ENCODE data around the gene ARHGAP25.

The ARHGAP25 gene

DNA sequence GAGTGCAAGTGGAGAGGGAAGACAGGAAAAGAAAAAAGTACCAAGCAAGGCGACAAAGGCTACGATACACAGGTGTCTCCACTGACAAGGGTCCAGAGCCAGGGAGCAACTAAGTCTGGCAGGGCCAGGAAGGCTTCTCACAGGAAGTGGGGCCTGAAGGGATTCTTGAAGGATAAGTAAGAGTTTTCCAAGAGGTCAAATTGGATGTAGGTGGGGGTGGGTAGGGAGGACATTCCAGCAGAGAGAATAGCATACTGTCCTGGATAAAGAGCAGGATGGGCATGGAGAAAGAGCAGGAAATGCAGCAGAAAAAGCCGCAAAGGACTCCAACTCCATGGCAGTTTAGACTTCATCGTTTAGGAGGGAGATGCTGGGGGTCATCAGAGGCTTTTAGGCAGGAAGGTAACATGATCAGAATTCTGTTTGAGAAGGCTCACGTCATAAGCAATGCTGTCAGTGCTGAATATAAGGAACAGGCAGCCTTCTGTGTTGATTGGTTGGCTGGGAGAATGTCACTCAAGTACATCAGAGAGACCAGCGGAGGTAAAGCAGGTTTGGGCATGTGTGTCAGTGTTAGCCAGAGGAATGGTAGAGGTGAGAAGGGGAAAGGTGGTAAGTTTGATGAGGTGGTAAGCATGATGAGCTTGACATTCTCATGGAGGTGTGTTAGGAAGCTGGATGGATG lies 35.1 kb downstream of the ARHGAP25 start:
- no peak for DNase-seq (ENCODE audit: low read depth, low spot score)
- Histone ChIP-seq H3K27ac (no peak overlapping the region), H3K9ac (ENCODE audit: insufficient read length) (no peak overlapping the region), H3K9me3 (ENCODE audit: low read depth, low read length) (no peaks in the 10 kb centered on the region), H3K4me3 (no peak overlapping the region), H3K36me3 (ENCODE audit: insufficient read depth, low read length) (no peaks in the 10 kb centered on the region)
- no peak for TF ChIP-seq FOXP2 (optimal IDR thresholded peaks at IDR 0.05; ENCODE audit: control extremely low read depth, extremely low read length, insufficient read depth)
- TF ChIP-seq POLR2AphosphoS5 (IDR thresholded peaks at IDR 0.05; ENCODE audit: borderline replicate concordance, low read depth, low read length), result no peak
- no peak for TF ChIP-seq EZH2 (IDR thresholded peaks at IDR 0.05)

DNA sequence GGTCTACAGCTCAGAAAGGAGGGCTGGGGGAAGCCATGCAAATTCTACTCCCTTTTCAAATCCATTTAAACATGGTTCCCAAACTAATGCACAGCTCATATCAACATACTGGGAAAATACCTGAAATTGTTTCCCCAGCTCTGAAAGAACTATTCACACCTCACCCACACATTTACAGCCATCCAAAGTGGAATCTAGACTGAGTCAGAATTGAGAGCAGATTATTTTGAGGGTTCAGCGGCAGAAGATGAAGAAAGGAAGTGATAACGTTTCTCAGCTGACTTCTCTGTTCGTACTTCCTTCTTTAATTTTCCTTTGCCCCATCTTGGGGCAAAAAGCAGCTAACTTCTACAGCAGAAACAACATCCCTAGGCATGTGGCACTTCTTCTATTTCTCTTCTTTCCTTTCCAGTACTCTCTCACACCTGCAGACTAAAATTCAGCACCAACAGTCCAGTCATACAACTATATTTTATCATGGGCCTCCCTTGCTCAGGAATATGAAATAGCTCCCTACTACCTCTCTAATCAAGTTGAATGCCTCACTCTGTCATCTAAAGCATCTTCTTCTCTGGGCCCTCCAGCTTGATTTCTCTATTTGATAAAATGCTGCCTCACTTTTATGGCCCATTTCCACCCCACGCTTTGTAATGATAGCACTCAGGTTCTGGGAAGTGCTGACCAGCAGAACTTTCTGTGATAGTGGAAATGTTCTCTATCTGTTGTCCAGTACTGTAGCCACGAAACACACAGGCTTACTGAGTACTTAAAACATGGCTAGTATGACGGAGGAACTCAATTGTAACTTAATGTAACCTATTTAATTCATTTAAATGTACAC lies 35.9 kb downstream of the ARHGAP25 start:
- Histone ChIP-seq H3K9ac (ENCODE audit: insufficient read length) (no peak overlapping the region), H3K27ac (no peak overlapping the region), H3K36me3 (ENCODE audit: insufficient read depth, low read length) (no peaks in the 10 kb centered on the region), H3K9me3 (ENCODE audit: low read depth, low read length) (no peaks in the 10 kb centered on the region), H3K4me3 (no peak overlapping the region)
- DNase-seq (ENCODE audit: low read depth, low spot score), result no peak
- no peak for TF ChIP-seq POLR2AphosphoS5 (IDR thresholded peaks at IDR 0.05; ENCODE audit: borderline replicate concordance, low read depth, low read length)
- no peak for TF ChIP-seq EZH2 (IDR thresholded peaks at IDR 0.05)
- TF ChIP-seq FOXP2 (optimal IDR thresholded peaks at IDR 0.05; ENCODE audit: control extremely low read depth, extremely low read length, insufficient read depth), result no peak

GRCh38 chr2:68771211-68771751 lies 36.7 kb downstream of the ARHGAP25 start:
- TF ChIP-seq EZH2 (IDR thresholded peaks at IDR 0.05) (no peak), POLR2AphosphoS5 (IDR thresholded peaks at IDR 0.05; ENCODE audit: borderline replicate concordance, low read depth, low read length) (no peak), FOXP2 (optimal IDR thresholded peaks at IDR 0.05; ENCODE audit: control extremely low read depth, extremely low read length, insufficient read depth) (no peak)
- no peak overlapping the region for H3K4me3 ChIP-seq
- no peak overlapping the region for H3K9ac ChIP-seq (ENCODE audit: insufficient read length)
- no peaks in the 10 kb centered on the region for H3K36me3 ChIP-seq (ENCODE audit: insufficient read depth, low read length)
- no peak overlapping the region for H3K27ac ChIP-seq
- DNase-seq (ENCODE audit: low read depth, low spot score), result no peak
- no peaks in the 10 kb centered on the region for H3K9me3 ChIP-seq (ENCODE audit: low read depth, low read length)

- DNase-seq (ENCODE audit: low read depth, low spot score), result no peak
- Histone ChIP-seq H3K36me3 (ENCODE audit: insufficient read depth, low read length) (no peaks in the 10 kb centered on the region), H3K9me3 (ENCODE audit: low read depth, low read length) (no peaks in the 10 kb centered on the region), H3K27ac (no peak overlapping the region), H3K4me3 (no peak overlapping the region), H3K9ac (ENCODE audit: insufficient read length) (no peak overlapping the region)
- TF ChIP-seq POLR2AphosphoS5 (IDR thresholded peaks at IDR 0.05; ENCODE audit: borderline replicate concordance, low read depth, low read length) (no peak), FOXP2 (optimal IDR thresholded peaks at IDR 0.05; ENCODE audit: control extremely low read depth, extremely low read length, insufficient read depth) (no peak), EZH2 (IDR thresholded peaks at IDR 0.05) (no peak)
Measured at GRCh38 chr2:68772109-68772508, 37.5 kb downstream of the ARHGAP25 start.

GRCh38 chr2:68774569-68775271 lies 40.1 kb downstream of the ARHGAP25 start:
- TF ChIP-seq FOXP2 (optimal IDR thresholded peaks at IDR 0.05; ENCODE audit: control extremely low read depth, extremely low read length, insufficient read depth), result no peak
- TF ChIP-seq EZH2 (IDR thresholded peaks at IDR 0.05), result no peak
- no peak for TF ChIP-seq POLR2AphosphoS5 (IDR thresholded peaks at IDR 0.05; ENCODE audit: borderline replicate concordance, low read depth, low read length)
- no peak overlapping the region for H3K4me3 ChIP-seq
- no peaks in the 10 kb centered on the region for H3K36me3 ChIP-seq (ENCODE audit: insufficient read depth, low read length)
- no peak for DNase-seq (ENCODE audit: low read depth, low spot score)
- no peak overlapping the region for H3K27ac ChIP-seq
- no peak overlapping the region for H3K9ac ChIP-seq (ENCODE audit: insufficient read length)
- no peaks in the 10 kb centered on the region for H3K9me3 ChIP-seq (ENCODE audit: low read depth, low read length)

DNA sequence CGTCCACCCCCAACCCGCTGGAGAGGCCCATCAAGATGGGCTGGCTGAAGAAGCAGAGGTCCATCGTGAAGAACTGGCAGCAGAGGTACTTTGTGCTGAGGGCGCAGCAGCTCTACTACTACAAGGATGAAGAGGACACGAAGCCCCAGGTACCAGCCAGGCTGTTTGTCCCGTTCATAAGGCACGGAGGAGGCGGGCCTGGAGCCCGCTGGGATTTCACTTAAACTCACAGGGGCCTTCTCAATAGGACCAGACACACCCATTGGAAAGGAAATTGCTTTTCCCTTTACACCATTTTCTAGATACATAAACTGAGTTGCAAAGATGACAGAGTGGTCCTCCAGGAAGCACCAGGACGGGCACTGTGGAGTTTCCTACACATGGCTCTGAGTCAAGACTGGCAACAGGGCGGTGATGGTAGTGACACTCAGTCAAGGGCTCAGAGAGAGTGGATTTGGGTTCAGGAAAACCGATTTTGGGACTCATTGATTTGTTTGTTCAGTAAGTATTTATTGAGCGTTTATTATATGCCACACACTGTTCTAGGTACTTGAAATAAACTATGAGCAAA lies 40.7 kb downstream of the ARHGAP25 start:
- no peak overlapping the region for H3K4me3 ChIP-seq
- H3K9me3 ChIP-seq (ENCODE audit: low read depth, low read length), result no peaks in the 10 kb centered on the region
- H3K27ac ChIP-seq, result no peak overlapping the region
- H3K9ac ChIP-seq (ENCODE audit: insufficient read length), result no peak overlapping the region
- no peak for DNase-seq (ENCODE audit: low read depth, low spot score)
- TF ChIP-seq FOXP2 (optimal IDR thresholded peaks at IDR 0.05; ENCODE audit: control extremely low read depth, extremely low read length, insufficient read depth) (no peak), EZH2 (IDR thresholded peaks at IDR 0.05) (no peak), POLR2AphosphoS5 (IDR thresholded peaks at IDR 0.05; ENCODE audit: borderline replicate concordance, low read depth, low read length) (no peak)
- no peaks in the 10 kb centered on the region for H3K36me3 ChIP-seq (ENCODE audit: insufficient read depth, low read length)

DNA sequence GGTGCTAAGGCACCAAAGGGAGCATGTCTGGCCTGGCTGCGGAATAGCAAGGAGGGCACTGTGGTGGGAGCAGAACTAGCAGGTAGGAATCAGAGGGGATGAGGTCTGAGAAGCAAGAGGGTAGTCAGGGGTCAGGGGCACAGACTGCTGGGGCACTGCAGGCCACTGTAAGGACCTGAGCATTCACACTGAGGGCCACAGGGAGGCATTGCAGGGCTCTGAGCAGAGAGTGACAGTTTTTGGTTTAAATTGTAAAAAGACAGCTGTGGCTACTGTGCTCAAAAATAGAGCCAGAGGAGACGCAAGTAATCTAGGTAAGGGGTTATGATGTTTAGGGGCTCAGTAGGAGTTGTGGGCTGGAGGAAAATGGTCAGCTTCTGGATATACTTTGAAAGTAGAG lies 41.5 kb downstream of the ARHGAP25 start:
- Histone ChIP-seq H3K27ac (no peak overlapping the region), H3K9ac (ENCODE audit: insufficient read length) (no peak overlapping the region), H3K9me3 (ENCODE audit: low read depth, low read length) (no peaks in the 10 kb centered on the region), H3K4me3 (no peak overlapping the region), H3K36me3 (ENCODE audit: insufficient read depth, low read length) (no peaks in the 10 kb centered on the region)
- no peak for TF ChIP-seq POLR2AphosphoS5 (IDR thresholded peaks at IDR 0.05; ENCODE audit: borderline replicate concordance, low read depth, low read length)
- no peak for TF ChIP-seq FOXP2 (optimal IDR thresholded peaks at IDR 0.05; ENCODE audit: control extremely low read depth, extremely low read length, insufficient read depth)
- no peak for TF ChIP-seq EZH2 (IDR thresholded peaks at IDR 0.05)
- DNase-seq (ENCODE audit: low read depth, low spot score), result no peak

Data from SK-N-MC (cell line).